Osteoblast (primary cell): Measurements from ENCODE around the gene PDHB. TPM values are rescaled to one million over a fixed set of nuclear protein-coding genes. Genes with fewer than 3 reads are reported as not detected.

Experiments used
- DNase-seq: peaks from one replicate; pipeline ENCODE4 v3.0.0; 2011; ENCODE audit warnings: low spot score, mixed read lengths; ENCODE audit not compliant: insufficient read length; ENCODE audit errors: missing footprints
- H2AFZ ChIP-seq: 2 replicates; pipeline ENCODE4 v1.6.0; 2011; ENCODE audit warnings: mild to moderate bottlenecking, low read length
- H3K27ac ChIP-seq: 2 replicates; pipeline ENCODE4 v1.5.1; 2011; ENCODE audit warnings: mild to moderate bottlenecking, low read depth, low read length, moderate library complexity
- H3K27me3 ChIP-seq: 2 replicates; pipeline ENCODE4 v1.6.0; 2012; ENCODE audit warnings: mild to moderate bottlenecking, control low read depth, inconsistent platforms, low read length, moderate library complexity; ENCODE audit not compliant: insufficient read depth
- H3K36me3 ChIP-seq: 2 replicates; pipeline ENCODE4 v1.5.1; 2011; ENCODE audit warnings: mild to moderate bottlenecking, low read length, control low read depth, moderate library complexity; ENCODE audit not compliant: insufficient read depth
- H3K4me1 ChIP-seq: 2 replicates; pipeline ENCODE4 v1.5.1; 2011; ENCODE audit warnings: mild to moderate bottlenecking, low read length, control low read depth, moderate library complexity; ENCODE audit not compliant: insufficient read depth
- H3K4me2 ChIP-seq: 2 replicates; pipeline ENCODE4 v1.6.0; 2011; ENCODE audit warnings: mild to moderate bottlenecking, low read length; ENCODE audit not compliant: insufficient read depth
- H3K4me3 ChIP-seq: fragments of 200-600 bp; sonication (generic); 3 replicates; pipeline ENCODE4 v1.5.1; 2012; ENCODE audit warnings: mild to moderate bottlenecking, low read length, inconsistent platforms; ENCODE audit not compliant: insufficient read depth
- H3K79me2 ChIP-seq: 2 replicates; pipeline ENCODE4 v1.6.0; 2012; ENCODE audit warnings: mild to moderate bottlenecking, low read length, control low read depth, inconsistent platforms; ENCODE audit not compliant: insufficient read depth
- H3K9me3 ChIP-seq: 2 replicates; pipeline ENCODE4 v1.5.1; 2011; ENCODE audit warnings: low read depth, low read length, control low read depth
- H4K20me1 ChIP-seq: 2 replicates; pipeline ENCODE4 v1.6.0; 2012; ENCODE audit warnings: mild to moderate bottlenecking, low read length, control low read depth; ENCODE audit not compliant: insufficient read depth
- total RNA-seq: library from RNA; depleted of rRNA; stranded (reverse); fragments of >200 nt; gene quantifications from 2 replicates; pipeline ENCODE4 v1.2.3, GENCODE V29; 2012
- TF ChIP-seq, protein P1 (sequence below): IDR thresholded peaks from 2 replicates; pipeline ENCODE4 v1.5.1; 2011; ENCODE audit warnings: mild to moderate bottlenecking, low read depth, low read length, moderate library complexity; ENCODE audit errors: extremely low read depth

PDHB gene
- total RNA-seq, 1 donor: 78.2 TPM

DNA sequence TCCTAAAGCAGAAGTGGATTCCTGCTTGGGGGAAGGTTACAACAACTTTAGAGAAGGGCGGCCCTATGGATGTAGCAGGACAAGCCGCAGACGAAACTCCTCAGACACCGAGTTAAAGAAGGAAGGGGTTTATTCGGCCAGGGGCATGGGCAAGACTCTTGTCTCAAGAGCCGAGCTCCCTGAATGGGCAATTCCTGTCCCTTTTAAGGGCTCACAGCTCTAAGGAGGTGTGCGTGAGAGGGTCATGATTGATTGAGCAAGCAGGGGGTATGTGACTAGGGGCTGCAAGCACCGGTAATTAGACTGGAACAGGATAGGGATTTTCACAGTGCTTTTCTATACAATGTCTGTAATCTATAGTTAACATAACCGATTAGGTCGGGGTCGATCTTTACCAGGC, 879 bp upstream of the PDHB start:
- H3K27me3 ChIP-seq: no peaks in the 10 kb centered on the region
- peaks cover 30% of the 10 kb centered on the region for H3K4me1 ChIP-seq
- peaks cover 2% of the 10 kb centered on the region for H4K20me1 ChIP-seq
- TF ChIP-seq, protein P1, sequence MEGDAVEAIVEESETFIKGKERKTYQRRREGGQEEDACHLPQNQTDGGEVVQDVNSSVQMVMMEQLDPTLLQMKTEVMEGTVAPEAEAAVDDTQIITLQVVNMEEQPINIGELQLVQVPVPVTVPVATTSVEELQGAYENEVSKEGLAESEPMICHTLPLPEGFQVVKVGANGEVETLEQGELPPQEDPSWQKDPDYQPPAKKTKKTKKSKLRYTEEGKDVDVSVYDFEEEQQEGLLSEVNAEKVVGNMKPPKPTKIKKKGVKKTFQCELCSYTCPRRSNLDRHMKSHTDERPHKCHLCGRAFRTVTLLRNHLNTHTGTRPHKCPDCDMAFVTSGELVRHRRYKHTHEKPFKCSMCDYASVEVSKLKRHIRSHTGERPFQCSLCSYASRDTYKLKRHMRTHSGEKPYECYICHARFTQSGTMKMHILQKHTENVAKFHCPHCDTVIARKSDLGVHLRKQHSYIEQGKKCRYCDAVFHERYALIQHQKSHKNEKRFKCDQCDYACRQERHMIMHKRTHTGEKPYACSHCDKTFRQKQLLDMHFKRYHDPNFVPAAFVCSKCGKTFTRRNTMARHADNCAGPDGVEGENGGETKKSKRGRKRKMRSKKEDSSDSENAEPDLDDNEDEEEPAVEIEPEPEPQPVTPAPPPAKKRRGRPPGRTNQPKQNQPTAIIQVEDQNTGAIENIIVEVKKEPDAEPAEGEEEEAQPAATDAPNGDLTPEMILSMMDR: no peak
- H3K79me2 ChIP-seq: peaks cover 25% of the 10 kb centered on the region
- no peak overlapping the region for H3K4me2 ChIP-seq
- peak overlapping the region; percentile 64 for H3K27ac ChIP-seq
- DNase-seq: no peak
- peaks cover 24% of the 10 kb centered on the region for H3K36me3 ChIP-seq
- no peaks in the 10 kb centered on the region for H3K9me3 ChIP-seq
- H2AFZ ChIP-seq: no peak overlapping the region
- no peak overlapping the region for H3K4me3 ChIP-seq

DNA sequence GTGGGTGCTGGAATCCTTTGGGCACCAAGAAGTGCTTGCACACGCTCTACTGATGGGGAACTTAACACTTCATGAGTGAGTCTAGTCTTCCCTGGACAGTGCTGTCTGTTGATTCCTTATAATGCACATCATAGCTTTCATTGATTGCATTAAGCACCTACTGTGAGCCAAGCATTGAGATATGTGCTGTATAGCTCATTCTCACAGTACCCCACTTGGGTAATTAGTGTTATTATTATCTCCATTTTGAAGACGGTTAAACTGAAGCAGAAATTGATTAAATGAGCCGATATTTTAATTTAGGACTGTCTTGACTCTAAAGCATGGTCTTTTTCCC, 504 bp upstream of the PDHB start:
- Histone ChIP-seq H3K4me3 (peak overlapping the region; percentile 98), H3K27me3 (no peaks in the 10 kb centered on the region), H4K20me1 (peaks cover 2% of the 10 kb centered on the region), H3K79me2 (peaks cover 25% of the 10 kb centered on the region), H3K4me1 (peaks cover 30% of the 10 kb centered on the region), H3K4me2 (peak overlapping the region; percentile 81), H3K27ac (peak overlapping the region; percentile 64), H3K9me3 (no peaks in the 10 kb centered on the region), H2AFZ (peak overlapping the region; percentile 74), H3K36me3 (peaks cover 28% of the 10 kb centered on the region)
- DNase-seq: no peak
- TF ChIP-seq, protein P1: no peak

- H3K79me2 ChIP-seq: peaks cover 25% of the 10 kb centered on the region
- H3K9me3 ChIP-seq: no peaks in the 10 kb centered on the region
- H4K20me1 ChIP-seq: peaks cover 2% of the 10 kb centered on the region
- peak overlapping the region; percentile 91 for H2AFZ ChIP-seq
- DNase-seq: no peak
- H3K4me3 ChIP-seq: peak overlapping the region; percentile 98
- no peaks in the 10 kb centered on the region for H3K27me3 ChIP-seq
- peak overlapping the region; percentile 99 for H3K4me2 ChIP-seq
- TF ChIP-seq, protein P1: no peak
- H3K27ac ChIP-seq: peak overlapping the region; percentile 75
- H3K36me3 ChIP-seq: peaks cover 40% of the 10 kb centered on the region
- H3K4me1 ChIP-seq: peaks cover 34% of the 10 kb centered on the region
Measured at GRCh38 chr3:58432905-58433304, 727 bp downstream of the PDHB start.

GRCh38 chr3:58429657-58430056, 4.0 kb downstream of the PDHB start:
- no peak overlapping the region for H3K27ac ChIP-seq
- peaks cover 26% of the 10 kb centered on the region for H3K4me1 ChIP-seq
- H3K4me2 ChIP-seq: no peak overlapping the region
- TF ChIP-seq, protein P1: no peak
- no peak overlapping the region for H2AFZ ChIP-seq
- peaks cover 2% of the 10 kb centered on the region for H4K20me1 ChIP-seq
- H3K9me3 ChIP-seq: no peaks in the 10 kb centered on the region
- peaks cover 25% of the 10 kb centered on the region for H3K79me2 ChIP-seq
- no peak overlapping the region for H3K4me3 ChIP-seq
- H3K27me3 ChIP-seq: no peaks in the 10 kb centered on the region
- H3K36me3 ChIP-seq: peaks cover 65% of the 10 kb centered on the region
- DNase-seq: no peak
